Liver (tissue), 9 donors: ENCODE results near the gene HOXB3. TPM values are rescaled to one million over a fixed set of nuclear protein-coding genes. Genes with fewer than 3 reads are reported as not detected.

Experiments
- DNase-seq: peaks from one replicate; pipeline ENCODE4 v3.0.0-alpha.2; 2017; ENCODE audit warnings: low spot score
- H3K27ac ChIP-seq, 2 donors: one replicate each; pipeline ENCODE4 v1.7.0; 2013; ENCODE audit warnings: inconsistent platforms in 2 of 2, low read length in 2 of 2, control low read depth in 1 of 2, low read depth in 1 of 2, mild to moderate bottlenecking in 1 of 2
- H3K27me3 ChIP-seq, 4 donors: one replicate each; pipeline versions ENCODE4 v1.6.1 to v1.7.0; 2013; ENCODE audit warnings: low read length in 3 of 4, inconsistent platforms in 1 of 4, mild to moderate bottlenecking in 1 of 4, moderate library complexity in 1 of 4; ENCODE audit not compliant: control insufficient read depth in 4 of 4, insufficient read depth in 4 of 4
- H3K36me3 ChIP-seq, 4 donors: one replicate each; pipeline versions ENCODE4 v1.6.1 to v1.7.0; 2013; ENCODE audit warnings: low read length in 3 of 4, mild to moderate bottlenecking in 3 of 4, low read depth in 1 of 4, moderate library complexity in 1 of 4; ENCODE audit not compliant: control insufficient read depth in 4 of 4, insufficient read depth in 3 of 4
- H3K4me1 ChIP-seq, 4 donors: one replicate each; pipeline versions ENCODE4 v1.6.1 to v1.7.0; 2013; ENCODE audit warnings: low read length in 3 of 4, mild to moderate bottlenecking in 3 of 4, moderate library complexity in 1 of 4; ENCODE audit not compliant: control insufficient read depth in 4 of 4, insufficient read depth in 4 of 4
- H3K4me3 ChIP-seq, 3 donors: one replicate each; pipeline versions ENCODE4 v1.6.1 to v1.7.0; 2013; ENCODE audit warnings: low read length in 3 of 3, control low read depth in 1 of 3, low read depth in 1 of 3, mild to moderate bottlenecking in 1 of 3
- H3K9ac ChIP-seq, 2 donors: one replicate each; pipeline ENCODE4 v1.7.0; 2013; ENCODE audit warnings: low read length in 2 of 2, mild to moderate bottlenecking in 2 of 2, moderate library complexity in 2 of 2, control low read depth in 1 of 2, low read depth in 1 of 2
- H3K9me3 ChIP-seq, 4 donors: one replicate each; pipeline versions ENCODE4 v1.6.1 to v1.7.0; 2013; ENCODE audit warnings: low read length in 3 of 4; ENCODE audit not compliant: control insufficient read depth in 4 of 4
- CTCF ChIP-seq: fragments of 150-350 bp; IDR thresholded peaks from 2 replicates; pipeline ENCODE4 v1.5.1; 2017; ENCODE audit warnings: improper control_type of control experiment, low read depth, low read length; ENCODE audit not compliant: missing input control
- EGR1 ChIP-seq, 2 donors: IDR thresholded peaks; 2 replicates each; pipeline ENCODE4 v1.6.1; 2016 to 2018; ENCODE audit warnings: antibody characterized with exemption in 2 of 2, low read depth in 2 of 2
- FOXA1 ChIP-seq: IDR thresholded peaks from 2 replicates; pipeline ENCODE4 v1.6.1; 2016; ENCODE audit warnings: antibody characterized with exemption
- FOXA2 ChIP-seq: IDR thresholded peaks from 2 replicates; pipeline ENCODE4 v1.6.1; 2016; ENCODE audit warnings: antibody characterized with exemption
- GABPA ChIP-seq, 2 donors: IDR thresholded peaks in 1 of 2; conservative IDR thresholded peaks in 1 of 2; 2 replicates each; pipeline ENCODE4 v1.6.1; 2016; ENCODE audit warnings: antibody characterized with exemption in 2 of 2, mild to moderate bottlenecking in 1 of 2, moderate library complexity in 1 of 2
- HNF4A ChIP-seq, 2 donors: conservative IDR thresholded peaks; 2 replicates each; pipeline ENCODE4 v1.6.1; 2016; ENCODE audit warnings: antibody characterized with exemption in 2 of 2, mild to moderate bottlenecking in 2 of 2
- JUND ChIP-seq, 2 donors: IDR thresholded peaks; 2 replicates each; pipeline ENCODE4 v1.6.1; 2016; ENCODE audit warnings: antibody characterized with exemption in 2 of 2
- SP1 ChIP-seq: IDR thresholded peaks from 2 replicates; pipeline ENCODE4 v1.6.1; 2018; ENCODE audit warnings: antibody characterized with exemption, mild to moderate bottlenecking
- YY1 ChIP-seq: IDR thresholded peaks from 2 replicates; pipeline ENCODE4 v1.6.1; 2016; ENCODE audit warnings: antibody characterized with exemption, mild to moderate bottlenecking
- WGBS: extraction: QIAGEN DNeasy Blood & Tissue Kit; methylation state at CpG from one replicate; pipeline ENCODE4 v1.1.7; 2013; 5-methylcytosine and 5-hydroxymethylcytosine counted together
- polyA plus RNA-seq, 2 donors: library from polyadenylated mRNA; stranded (reverse) in 1 of 2; unstranded in 1 of 2; fragments of 200-250 nt in 1 of 2; fragments of >200 nt in 1 of 2; fragmentation: Nextera tagmentation in 1 of 2; extraction: Ambion mirVana in 1 of 2; gene quantifications; one replicate each; pipeline versions ENCODE4 v1.2.1 to v1.2.3, GENCODE V29; 2013 to 2015
- total RNA-seq, 2 donors: library from RNA; depleted of rRNA; stranded (reverse); fragments of >200 nt; gene quantifications; one replicate each; pipeline ENCODE4 v1.2.3, GENCODE V29; 2014
- TF ChIP-seq, protein P1 (sequence below): IDR thresholded peaks from 2 replicates; pipeline ENCODE4 v1.6.1; 2016; ENCODE audit warnings: antibody characterized with exemption
- TF ChIP-seq, protein P2 (sequence below): IDR thresholded peaks from 2 replicates; pipeline ENCODE4 v1.6.1; 2016; ENCODE audit warnings: antibody characterized with exemption, mild to moderate bottlenecking
- donor health status: healthy.
- donor health status: healthy.
- donor health status: healthy.
- donor health status: healthy.
- donor health status: healthy.

HOXB3 gene
- total and polyA plus RNA-seq, 4 donors = 0.75 to 2.2 (median 1.2) TPM

DNA sequence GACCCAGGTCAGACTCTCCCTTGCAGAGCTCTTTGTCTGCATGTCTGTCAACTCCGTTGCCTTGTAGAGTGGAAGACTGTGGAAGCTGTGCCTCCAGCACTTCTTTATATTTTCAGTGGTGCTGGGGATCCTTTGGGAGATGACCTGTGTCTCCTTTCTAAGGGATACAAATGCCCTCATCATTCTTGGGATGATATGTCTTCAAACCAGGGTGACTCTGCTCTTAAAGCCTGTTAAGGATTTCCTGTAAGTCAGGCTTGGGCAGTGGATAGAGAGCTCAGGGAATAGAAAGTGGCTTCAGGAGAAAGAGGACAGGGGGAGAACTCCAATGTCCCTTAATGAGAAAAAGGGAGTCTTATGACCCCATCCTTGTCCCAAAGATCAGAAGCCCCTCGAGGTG, 1.5 kb downstream of the HOXB3 start:
- Histone ChIP-seq H3K27ac (no peak overlapping the region), H3K36me3 (no peaks in the 10 kb centered on the region), H3K27me3 (peaks cover 0 to 16% (median 7%) of the 10 kb centered on the region in 4 donors), H3K9ac (no peak overlapping the region), H3K4me1 (peaks cover 2 to 24% (median 13%) of the 10 kb centered on the region in 4 donors), H3K9me3 (no peaks in the 10 kb centered on the region), H3K4me3 (no peak overlapping the region)
- 31% methylated on average over 2 of the region's 2 CpGs for WGBS
- TF ChIP-seq YY1 = no peak
- TF ChIP-seq, protein P1, sequence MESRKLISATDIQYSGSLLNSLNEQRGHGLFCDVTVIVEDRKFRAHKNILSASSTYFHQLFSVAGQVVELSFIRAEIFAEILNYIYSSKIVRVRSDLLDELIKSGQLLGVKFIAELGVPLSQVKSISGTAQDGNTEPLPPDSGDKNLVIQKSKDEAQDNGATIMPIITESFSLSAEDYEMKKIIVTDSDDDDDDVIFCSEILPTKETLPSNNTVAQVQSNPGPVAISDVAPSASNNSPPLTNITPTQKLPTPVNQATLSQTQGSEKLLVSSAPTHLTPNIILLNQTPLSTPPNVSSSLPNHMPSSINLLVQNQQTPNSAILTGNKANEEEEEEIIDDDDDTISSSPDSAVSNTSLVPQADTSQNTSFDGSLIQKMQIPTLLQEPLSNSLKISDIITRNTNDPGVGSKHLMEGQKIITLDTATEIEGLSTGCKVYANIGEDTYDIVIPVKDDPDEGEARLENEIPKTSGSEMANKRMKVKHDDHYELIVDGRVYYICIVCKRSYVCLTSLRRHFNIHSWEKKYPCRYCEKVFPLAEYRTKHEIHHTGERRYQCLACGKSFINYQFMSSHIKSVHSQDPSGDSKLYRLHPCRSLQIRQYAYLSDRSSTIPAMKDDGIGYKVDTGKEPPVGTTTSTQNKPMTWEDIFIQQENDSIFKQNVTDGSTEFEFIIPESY = no peak
- no peak for TF ChIP-seq GABPA (IDR thresholded peaks at IDR 0.05 in 1 of 2, conservative IDR thresholded peaks at IDR 0.05 in 1 of 2)
- TF ChIP-seq, protein P2, sequence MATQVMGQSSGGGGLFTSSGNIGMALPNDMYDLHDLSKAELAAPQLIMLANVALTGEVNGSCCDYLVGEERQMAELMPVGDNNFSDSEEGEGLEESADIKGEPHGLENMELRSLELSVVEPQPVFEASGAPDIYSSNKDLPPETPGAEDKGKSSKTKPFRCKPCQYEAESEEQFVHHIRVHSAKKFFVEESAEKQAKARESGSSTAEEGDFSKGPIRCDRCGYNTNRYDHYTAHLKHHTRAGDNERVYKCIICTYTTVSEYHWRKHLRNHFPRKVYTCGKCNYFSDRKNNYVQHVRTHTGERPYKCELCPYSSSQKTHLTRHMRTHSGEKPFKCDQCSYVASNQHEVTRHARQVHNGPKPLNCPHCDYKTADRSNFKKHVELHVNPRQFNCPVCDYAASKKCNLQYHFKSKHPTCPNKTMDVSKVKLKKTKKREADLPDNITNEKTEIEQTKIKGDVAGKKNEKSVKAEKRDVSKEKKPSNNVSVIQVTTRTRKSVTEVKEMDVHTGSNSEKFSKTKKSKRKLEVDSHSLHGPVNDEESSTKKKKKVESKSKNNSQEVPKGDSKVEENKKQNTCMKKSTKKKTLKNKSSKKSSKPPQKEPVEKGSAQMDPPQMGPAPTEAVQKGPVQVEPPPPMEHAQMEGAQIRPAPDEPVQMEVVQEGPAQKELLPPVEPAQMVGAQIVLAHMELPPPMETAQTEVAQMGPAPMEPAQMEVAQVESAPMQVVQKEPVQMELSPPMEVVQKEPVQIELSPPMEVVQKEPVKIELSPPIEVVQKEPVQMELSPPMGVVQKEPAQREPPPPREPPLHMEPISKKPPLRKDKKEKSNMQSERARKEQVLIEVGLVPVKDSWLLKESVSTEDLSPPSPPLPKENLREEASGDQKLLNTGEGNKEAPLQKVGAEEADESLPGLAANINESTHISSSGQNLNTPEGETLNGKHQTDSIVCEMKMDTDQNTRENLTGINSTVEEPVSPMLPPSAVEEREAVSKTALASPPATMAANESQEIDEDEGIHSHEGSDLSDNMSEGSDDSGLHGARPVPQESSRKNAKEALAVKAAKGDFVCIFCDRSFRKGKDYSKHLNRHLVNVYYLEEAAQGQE = no peak
- TF ChIP-seq FOXA2 = no peak
- TF ChIP-seq SP1 = no peak
- DNase-seq = no peak

DNA sequence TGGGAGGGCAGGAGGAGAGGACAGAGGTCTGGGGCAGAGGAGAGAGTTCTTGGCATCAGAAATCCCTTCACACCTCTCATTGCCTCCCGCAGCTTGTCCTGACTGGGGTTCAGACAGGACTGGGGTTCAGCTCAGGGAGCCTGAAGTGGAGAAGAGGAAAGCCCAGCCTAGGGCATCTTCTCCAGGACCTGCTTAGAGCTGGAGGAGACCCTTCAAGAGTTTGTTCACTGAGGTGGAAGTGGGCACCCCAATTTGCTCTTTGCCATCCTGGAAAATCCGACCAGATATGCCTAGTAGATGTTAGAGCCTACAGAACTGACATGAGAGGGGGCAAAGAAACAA, 2.0 kb downstream of the HOXB3 start:
- Histone ChIP-seq H3K27ac (peak overlapping the region in 1 of 2 donors; percentile 19), H3K36me3 (no peaks in the 10 kb centered on the region), H3K27me3 (peaks cover 0 to 20% (median 11%) of the 10 kb centered on the region in 4 donors), H3K4me3 (no peak overlapping the region), H3K9me3 (no peaks in the 10 kb centered on the region), H3K9ac (no peak overlapping the region), H3K4me1 (peaks cover 2 to 20% (median 13%) of the 10 kb centered on the region in 4 donors)
- WGBS = 49% methylated on average over 2 of the region's 2 CpGs
- DNase-seq = no peak
- TF ChIP-seq EGR1 (IDR thresholded peaks at IDR 0.05; ENCODE audit: low read depth in 2 of 2) = no peak
- TF ChIP-seq YY1 = no peak
- TF ChIP-seq CTCF = no peak
- no peak for TF ChIP-seq FOXA1
- TF ChIP-seq JUND (IDR thresholded peaks at IDR 0.05) = no peak
- TF ChIP-seq, protein P2 = no peak
- no peak for TF ChIP-seq HNF4A (conservative IDR thresholded peaks at IDR 0.05)
